ENCODE measurements around the gene MYO19. TPM values are rescaled to one million over a fixed set of nuclear protein-coding genes. Genes with fewer than 3 reads are reported as not detected.

MYO19 gene
- total RNA-seq, 2 donors from 2014 or later = 49.4 to 56.4 TPM

DNA sequence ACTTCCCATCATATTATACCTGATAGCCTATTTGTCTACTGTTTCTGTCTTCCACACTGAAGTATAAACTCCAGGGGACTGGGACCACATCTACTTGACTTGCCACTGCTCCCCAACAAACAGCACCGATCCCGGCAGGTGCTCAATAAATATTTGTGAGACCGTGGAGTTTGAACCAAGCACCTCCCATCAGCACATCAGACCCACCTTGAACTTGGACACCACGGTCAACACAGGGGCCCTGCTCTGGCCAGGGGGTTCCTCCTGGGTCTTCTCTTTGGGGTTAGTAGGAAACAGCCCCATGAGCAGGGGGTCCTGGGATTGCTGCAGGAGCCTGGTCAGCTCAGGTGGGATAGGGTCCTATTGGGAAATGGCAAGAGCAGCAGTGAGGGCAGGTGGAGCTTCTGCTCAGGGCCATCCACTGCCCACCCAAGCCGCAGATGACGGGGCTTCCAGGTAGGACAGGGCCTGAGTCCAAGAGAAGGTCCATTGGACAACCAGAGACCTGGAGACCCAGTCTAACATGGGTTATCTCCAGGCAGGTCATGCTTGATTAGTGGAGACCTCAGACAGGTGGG lies 28.3 kb downstream of the MYO19 start:
- peaks cover 0 to 4% of the 10 kb centered on the region in 2 donors for H3K36me3 ChIP-seq
- H3K4me3 ChIP-seq = no peak overlapping the region
- no peaks in the 10 kb centered on the region for H3K27me3 ChIP-seq (replicated peaks; ENCODE audit: insufficient read depth)
- intact Hi-C loops (cut with DNase I) = no loop called here
- no peak for DNase-seq (ENCODE audit: low spot score)
- TF ChIP-seq POLR2AphosphoS5 (IDR thresholded peaks at IDR 0.05) (no peak), POLR2A (IDR thresholded peaks at IDR 0.05) (no peak)
- TF ChIP-seq, protein P1, sequence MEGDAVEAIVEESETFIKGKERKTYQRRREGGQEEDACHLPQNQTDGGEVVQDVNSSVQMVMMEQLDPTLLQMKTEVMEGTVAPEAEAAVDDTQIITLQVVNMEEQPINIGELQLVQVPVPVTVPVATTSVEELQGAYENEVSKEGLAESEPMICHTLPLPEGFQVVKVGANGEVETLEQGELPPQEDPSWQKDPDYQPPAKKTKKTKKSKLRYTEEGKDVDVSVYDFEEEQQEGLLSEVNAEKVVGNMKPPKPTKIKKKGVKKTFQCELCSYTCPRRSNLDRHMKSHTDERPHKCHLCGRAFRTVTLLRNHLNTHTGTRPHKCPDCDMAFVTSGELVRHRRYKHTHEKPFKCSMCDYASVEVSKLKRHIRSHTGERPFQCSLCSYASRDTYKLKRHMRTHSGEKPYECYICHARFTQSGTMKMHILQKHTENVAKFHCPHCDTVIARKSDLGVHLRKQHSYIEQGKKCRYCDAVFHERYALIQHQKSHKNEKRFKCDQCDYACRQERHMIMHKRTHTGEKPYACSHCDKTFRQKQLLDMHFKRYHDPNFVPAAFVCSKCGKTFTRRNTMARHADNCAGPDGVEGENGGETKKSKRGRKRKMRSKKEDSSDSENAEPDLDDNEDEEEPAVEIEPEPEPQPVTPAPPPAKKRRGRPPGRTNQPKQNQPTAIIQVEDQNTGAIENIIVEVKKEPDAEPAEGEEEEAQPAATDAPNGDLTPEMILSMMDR (IDR thresholded peaks at IDR 0.05) = no peak
- 75% methylated on average over 6 of the region's 6 CpGs for WGBS
- no peak overlapping the region for H3K27ac ChIP-seq
- H3K9me3 ChIP-seq = no peaks in the 10 kb centered on the region
- H3K4me1 ChIP-seq (replicated peaks) = no peaks in the 10 kb centered on the region

DNA sequence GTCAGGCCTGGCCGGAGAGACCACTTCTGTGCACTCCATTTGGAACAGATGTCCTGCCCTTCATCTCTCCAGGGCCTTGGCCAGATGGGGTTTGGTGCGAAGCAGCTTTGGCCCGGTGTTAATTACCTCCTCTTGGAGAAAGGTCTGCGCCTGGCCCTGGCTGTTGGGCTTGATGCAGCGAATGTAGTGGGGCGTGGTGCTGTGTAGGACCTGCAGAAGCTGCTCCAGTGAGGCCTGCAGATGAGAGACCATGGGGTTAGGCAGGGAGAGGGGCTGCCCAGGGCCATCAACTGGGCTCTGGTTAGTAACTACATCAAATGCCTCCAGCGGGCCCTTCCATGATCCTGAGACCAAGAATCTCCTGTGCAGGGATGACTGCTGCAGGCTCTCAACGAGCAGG lies 29.5 kb downstream of the MYO19 start:
- DNase-seq (ENCODE audit: low spot score) = no peak
- TF ChIP-seq POLR2AphosphoS5 (IDR thresholded peaks at IDR 0.05) (no peak), POLR2A (IDR thresholded peaks at IDR 0.05) (no peak)
- TF ChIP-seq, protein P1 (IDR thresholded peaks at IDR 0.05) = no peak
- intact Hi-C loops (cut with DNase I) = no loop called here
- no peak overlapping the region for H3K4me3 ChIP-seq
- H3K27ac ChIP-seq = no peak overlapping the region
- H3K27me3 ChIP-seq (replicated peaks; ENCODE audit: insufficient read depth) = no peaks in the 10 kb centered on the region
- H3K9me3 ChIP-seq = no peaks in the 10 kb centered on the region
- no peaks in the 10 kb centered on the region for H3K4me1 ChIP-seq (replicated peaks)
- H3K36me3 ChIP-seq = peaks cover 0 to 4% of the 10 kb centered on the region in 2 donors
- 92% methylated on average over 8 of the region's 8 CpGs for WGBS

DNA sequence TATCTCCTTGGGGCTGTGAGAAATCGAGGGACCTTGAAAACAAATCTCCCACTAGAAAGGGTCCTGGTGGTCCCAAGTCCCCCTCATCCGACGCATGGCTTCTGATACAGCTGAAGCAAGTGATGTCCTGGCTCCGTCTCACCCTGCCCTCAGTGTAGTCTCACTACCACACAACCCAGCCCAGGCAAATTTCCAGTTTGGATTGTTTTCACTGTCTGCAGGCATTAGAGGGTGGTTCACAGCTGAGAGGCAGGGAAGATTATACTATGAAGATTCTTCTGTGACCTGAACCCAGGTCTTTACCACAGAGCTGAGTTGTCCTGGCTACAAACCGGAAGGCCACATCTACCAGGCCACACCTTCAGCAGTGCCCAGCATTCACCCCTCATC lies 30.5 kb downstream of the MYO19 start:
- H3K27me3 ChIP-seq (replicated peaks; ENCODE audit: insufficient read depth) = no peaks in the 10 kb centered on the region
- no peak for DNase-seq (ENCODE audit: low spot score)
- 99% methylated on average over 5 of the region's 5 CpGs for WGBS
- peaks cover 0 to 4% of the 10 kb centered on the region in 2 donors for H3K36me3 ChIP-seq
- TF ChIP-seq POLR2A (IDR thresholded peaks at IDR 0.05) (no peak), POLR2AphosphoS5 (IDR thresholded peaks at IDR 0.05) (no peak)
- TF ChIP-seq, protein P1 (IDR thresholded peaks at IDR 0.05) = no peak
- intact Hi-C loops (cut with DNase I) = no loop called here
- no peak overlapping the region for H3K27ac ChIP-seq
- H3K9me3 ChIP-seq = no peaks in the 10 kb centered on the region
- no peak overlapping the region for H3K4me3 ChIP-seq
- no peaks in the 10 kb centered on the region for H3K4me1 ChIP-seq (replicated peaks)

DNA sequence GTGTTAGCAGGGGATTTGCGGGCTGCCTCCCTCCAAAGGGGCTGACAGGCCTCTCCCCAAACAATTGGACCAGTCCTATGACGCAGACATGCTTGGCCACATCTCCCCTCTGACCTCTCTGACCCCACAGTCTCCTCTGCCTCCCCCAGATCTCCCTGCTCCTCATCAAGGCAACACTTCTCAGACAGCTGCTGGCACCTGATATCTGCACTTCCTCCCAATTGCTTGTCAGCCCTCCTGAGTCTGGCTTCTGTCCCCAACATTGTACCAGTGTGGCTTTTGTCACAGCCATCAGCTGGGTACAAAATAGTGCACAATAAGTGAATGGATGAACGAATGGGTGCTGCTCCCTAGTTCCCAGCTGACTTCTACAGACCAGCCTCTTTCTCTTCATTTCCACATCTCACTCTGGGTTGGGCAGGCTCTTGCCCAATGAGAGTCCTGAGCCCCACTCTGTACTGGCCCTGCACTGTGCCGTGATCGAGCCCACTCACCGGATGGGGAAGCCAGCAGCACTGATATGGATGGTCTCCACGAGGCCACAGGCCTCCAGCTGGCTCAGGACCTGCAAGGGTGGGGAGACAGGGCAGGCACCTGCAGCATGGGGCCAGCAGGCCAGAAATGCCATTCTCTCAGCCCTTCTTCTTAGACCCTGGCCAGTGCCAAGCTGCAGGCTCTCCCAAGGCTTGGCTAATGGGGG lies 31.1 kb downstream of the MYO19 start:
- intact Hi-C loops (cut with DNase I) = no loop called here
- no peak overlapping the region for H3K4me3 ChIP-seq
- no peaks in the 10 kb centered on the region for H3K4me1 ChIP-seq (replicated peaks)
- no peak overlapping the region for H3K27ac ChIP-seq
- H3K9me3 ChIP-seq = no peaks in the 10 kb centered on the region
- DNase-seq (ENCODE audit: low spot score) = no peak
- peaks cover 0 to 4% of the 10 kb centered on the region in 2 donors for H3K36me3 ChIP-seq
- TF ChIP-seq POLR2AphosphoS5 (IDR thresholded peaks at IDR 0.05) = no peak
- TF ChIP-seq, protein P1 (IDR thresholded peaks at IDR 0.05) = no peak
- no peak for TF ChIP-seq POLR2A (IDR thresholded peaks at IDR 0.05)
- 92% methylated on average over 7 of the region's 7 CpGs for WGBS
- no peaks in the 10 kb centered on the region for H3K27me3 ChIP-seq (replicated peaks; ENCODE audit: insufficient read depth)

DNA sequence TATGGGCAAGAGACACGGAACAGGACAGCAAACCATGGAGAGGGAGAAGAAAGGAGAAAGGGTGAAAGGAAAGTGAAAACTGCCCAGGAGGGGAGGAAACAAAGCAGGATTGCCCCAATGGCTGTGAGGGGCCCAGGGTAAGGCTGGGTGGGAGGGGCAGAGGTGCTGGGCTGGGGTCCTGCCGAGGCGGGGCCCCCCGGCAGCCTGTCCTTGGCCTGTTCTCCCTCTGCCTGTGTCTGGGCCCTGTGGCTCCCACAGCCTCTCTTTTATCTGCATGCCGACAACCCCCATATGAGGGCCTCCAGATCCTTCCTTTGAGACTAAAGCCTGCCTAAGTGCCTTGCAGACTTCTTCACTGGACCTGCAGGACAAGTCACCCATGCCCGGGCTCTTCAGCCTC lies 32.7 kb downstream of the MYO19 start:
- Histone ChIP-seq H3K4me3 (no peak overlapping the region), H3K27me3 (replicated peaks; ENCODE audit: insufficient read depth) (no peaks in the 10 kb centered on the region), H3K36me3 (peaks cover 0 to 4% of the 10 kb centered on the region in 2 donors), H3K27ac (no peak overlapping the region), H3K4me1 (replicated peaks) (no peaks in the 10 kb centered on the region), H3K9me3 (no peaks in the 10 kb centered on the region)
- no peak for TF ChIP-seq POLR2A (IDR thresholded peaks at IDR 0.05)
- TF ChIP-seq POLR2AphosphoS5 (IDR thresholded peaks at IDR 0.05) = no peak
- TF ChIP-seq, protein P1 (IDR thresholded peaks at IDR 0.05) = no peak
- intact Hi-C loops (cut with DNase I) = no loop called here
- WGBS = 94% methylated on average over 6 of the region's 6 CpGs
- DNase-seq (ENCODE audit: low spot score) = no peak
